ENCODE data around the gene FRMD4A.
A peak's percentile ranks its signal among the peaks of the same experiment; 100 is the strongest.

The FRMD4A gene

DNA sequence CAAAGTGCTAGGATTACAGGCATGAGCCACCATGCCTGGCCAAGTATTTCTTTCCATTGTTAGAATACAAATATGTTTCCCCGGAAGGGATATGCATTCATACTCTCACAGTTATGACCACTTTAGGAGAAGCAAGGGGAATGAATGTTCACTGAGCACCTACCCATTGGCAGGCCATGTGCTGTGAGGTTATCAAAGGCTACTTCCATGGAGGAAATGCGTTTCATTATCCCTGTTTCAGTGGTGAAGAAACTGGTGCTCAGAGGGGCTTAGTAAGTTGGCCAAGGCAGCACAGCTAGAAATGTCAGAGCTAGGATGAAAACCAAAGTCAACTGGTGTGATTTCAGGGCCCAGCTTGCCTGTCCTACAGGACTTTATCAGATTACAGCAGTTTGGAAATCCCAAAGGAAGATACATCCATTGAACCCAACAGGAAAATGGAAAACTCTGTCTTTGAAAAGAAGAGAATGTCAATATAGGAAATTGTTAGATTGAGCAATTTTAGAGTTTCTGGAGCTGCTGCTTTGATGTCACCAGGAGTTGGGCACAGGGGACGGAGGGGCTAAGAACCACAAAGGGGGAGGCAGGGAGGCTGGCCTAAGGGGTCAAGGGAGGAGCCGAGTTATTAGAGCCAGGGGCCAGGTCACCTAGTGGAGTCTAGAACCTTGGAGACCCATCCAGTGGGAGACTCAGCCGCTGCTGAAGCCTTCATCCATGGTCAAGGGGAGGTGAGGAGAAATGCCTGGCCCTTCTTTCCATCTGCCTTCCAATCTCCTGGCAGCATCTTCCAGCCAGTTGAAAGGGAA lies 319.8 kb downstream of the FRMD4A start:
- Mint-ChIP-seq H3K4me1 (peaks cover 82% of the 10 kb centered on the region), H3K27me3 (ENCODE audit: low read depth) (no peaks in the 10 kb centered on the region), H3K9me3 (no peaks in the 10 kb centered on the region), H3K4me3 (no peak overlapping the region), H3K27ac (peak overlapping the region; percentile 92 to 98 (median 94)), H3K36me3 (ENCODE audit: low read depth) (no peaks in the 10 kb centered on the region)
- no peak for TF ChIP-seq CTCF (IDR thresholded peaks at IDR 0.05; ENCODE audit: unreplicated experiment in 3 of 3)

DNA sequence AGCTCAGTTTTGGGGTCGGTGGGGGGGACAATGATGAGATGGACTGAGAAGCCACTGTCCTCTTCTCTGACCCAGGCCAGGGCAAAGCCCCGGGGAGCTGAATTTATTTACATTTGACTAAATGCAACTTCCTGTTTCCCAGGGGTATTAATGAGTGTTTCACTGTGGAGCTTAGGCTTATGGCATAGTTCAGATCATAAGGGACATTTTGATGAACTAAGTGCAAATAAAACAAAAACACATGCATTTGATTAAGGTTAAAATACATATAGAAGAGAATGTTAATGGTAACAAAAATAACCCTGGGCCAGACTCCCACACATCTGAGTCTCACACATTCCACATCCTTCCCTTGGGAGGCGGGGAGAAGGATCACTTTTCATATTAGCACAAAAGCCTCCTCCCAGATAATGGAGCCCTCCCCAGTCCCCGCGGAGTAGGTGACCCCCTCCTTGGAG lies 320.6 kb downstream of the FRMD4A start:
- H3K27me3 Mint-ChIP-seq (ENCODE audit: low read depth): no peaks in the 10 kb centered on the region

GRCh38 chr10:14009371-14010100 lies 321.2 kb downstream of the FRMD4A start:
- Mint-ChIP-seq H3K27me3 (ENCODE audit: low read depth) (no peaks in the 10 kb centered on the region), H3K36me3 (ENCODE audit: low read depth) (no peaks in the 10 kb centered on the region), H3K4me1 (peaks cover 75% of the 10 kb centered on the region), H3K27ac (peak overlapping the region; percentile 92 to 98 (median 94)), H3K4me3 (peak overlapping the region; percentile 81 to 92 (median 81)), H3K9me3 (no peaks in the 10 kb centered on the region)
- TF ChIP-seq CTCF (IDR thresholded peaks at IDR 0.05; ENCODE audit: unreplicated experiment in 3 of 3): no peak

More for the DNA sequence above, 320.6 kb downstream of the FRMD4A start:
- Mint-ChIP-seq H3K4me1 (peaks cover 77% of the 10 kb centered on the region), H3K36me3 (ENCODE audit: low read depth) (no peaks in the 10 kb centered on the region), H3K9me3 (no peaks in the 10 kb centered on the region), H3K4me3 (peak overlapping the region; percentile 81 to 92 (median 81)), H3K27ac (peak overlapping the region; percentile 92 to 98 (median 94))
- TF ChIP-seq CTCF (IDR thresholded peaks at IDR 0.05; ENCODE audit: unreplicated experiment in 3 of 3): no peak

- Mint-ChIP-seq H3K27ac (peak overlapping the region; percentile 92 to 98 (median 94)), H3K36me3 (ENCODE audit: low read depth) (no peaks in the 10 kb centered on the region), H3K4me3 (peak overlapping the region; percentile 92 to 96 (median 93)), H3K4me1 (peaks cover 70% of the 10 kb centered on the region), H3K27me3 (ENCODE audit: low read depth) (no peaks in the 10 kb centered on the region), H3K9me3 (no peaks in the 10 kb centered on the region)
- no peak for TF ChIP-seq CTCF (IDR thresholded peaks at IDR 0.05; ENCODE audit: unreplicated experiment in 3 of 3)
Observed at GRCh38 chr10:14008740-14009080, 322.0 kb downstream of the FRMD4A start.

GRCh38 chr10:14004536-14004935 lies 326.2 kb downstream of the FRMD4A start:
- Mint-ChIP-seq H3K36me3 (ENCODE audit: low read depth) (peaks cover 18% of the 10 kb centered on the region), H3K27me3 (ENCODE audit: low read depth) (no peaks in the 10 kb centered on the region), H3K4me1 (peaks cover 59% of the 10 kb centered on the region), H3K4me3 (no peak overlapping the region), H3K27ac (no peak overlapping the region), H3K9me3 (no peaks in the 10 kb centered on the region)
- no peak for TF ChIP-seq CTCF (IDR thresholded peaks at IDR 0.05; ENCODE audit: unreplicated experiment in 3 of 3)

Measured in nephron (organoid).